OCI-LY1 (cell line): ENCODE data around the gene OSBPL5.

Experiments used
- H2AFZ ChIP-seq: fragments of 200-600 bp; sonication (generic), shearing (Covaris generic); 2 replicates; pipeline ENCODE4 v1.6.0; 2014; ENCODE audit warnings: antibody characterized with exemption, mild to moderate bottlenecking, low read length
- H3F3A ChIP-seq: fragments of 200-600 bp; sonication (generic), shearing (Covaris generic); 2 replicates; pipeline ENCODE4 v1.6.0; 2014; ENCODE audit warnings: mild to moderate bottlenecking, antibody characterized with exemption, low read length, moderate library complexity; ENCODE audit not compliant: insufficient read depth
- H3K27ac ChIP-seq: fragments of 200-600 bp; sonication (generic); 2 replicates; pipeline ENCODE4 v1.5.1; 2014; ENCODE audit warnings: low read length, mixed run types, mild to moderate bottlenecking, low read depth; ENCODE audit not compliant: poor library complexity, severe bottlenecking
- H3K27me3 ChIP-seq: fragments of 200-600 bp; sonication (generic); 2 replicates; pipeline ENCODE4 v1.6.0; 2014; ENCODE audit warnings: antibody characterized with exemption, mild to moderate bottlenecking, low read length, moderate library complexity; ENCODE audit not compliant: insufficient read depth
- H3K36me3 ChIP-seq: fragments of 200-600 bp; sonication (generic); 2 replicates; pipeline ENCODE4 v1.6.1; 2014; ENCODE audit warnings: mild to moderate bottlenecking, antibody characterized with exemption, low read length, moderate library complexity, mixed read lengths; ENCODE audit not compliant: insufficient read depth
- H3K4me1 ChIP-seq: fragments of 200-600 bp; sonication (generic); 2 replicates; pipeline ENCODE4 v1.5.1; 2014; ENCODE audit warnings: mild to moderate bottlenecking, low read length, moderate library complexity; ENCODE audit not compliant: insufficient read depth, severe bottlenecking
- H3K4me2 ChIP-seq: fragments of 200-600 bp; sonication (generic), shearing (Covaris generic); 2 replicates; pipeline ENCODE4 v1.6.1; 2014; ENCODE audit warnings: low read length
- H3K4me3 ChIP-seq: fragments of 200-600 bp; sonication (generic); 2 replicates; pipeline ENCODE4 v1.5.1; 2014; ENCODE audit warnings: low read length, low read depth, mild to moderate bottlenecking, mixed read lengths; ENCODE audit not compliant: poor library complexity, severe bottlenecking
- H3K79me2 ChIP-seq: fragments of 200-600 bp; shearing (Covaris generic); 2 replicates; pipeline ENCODE4 v1.6.1; 2016; ENCODE audit warnings: mixed run types, low read length, mixed read lengths; ENCODE audit not compliant: insufficient read depth
- H3K9ac ChIP-seq: fragments of 200-600 bp; sonication (generic), shearing (Covaris generic); 2 replicates; pipeline ENCODE4 v1.6.1; 2014; ENCODE audit warnings: mild to moderate bottlenecking, low read length, mixed read lengths
- H3K9me2 ChIP-seq: fragments of 200-600 bp; sonication (generic), shearing (Covaris generic); 2 replicates; pipeline ENCODE4 v1.6.1; 2014; ENCODE audit warnings: low read depth, mild to moderate bottlenecking, low read length, mixed read lengths
- H3K9me3 ChIP-seq: fragments of 200-600 bp; shearing (Covaris generic); 2 replicates; pipeline ENCODE4 v1.6.1; 2014; ENCODE audit warnings: low read length, mixed read lengths
- H4K20me1 ChIP-seq: fragments of 200-600 bp; sonication (generic), shearing (Covaris generic); 2 replicates; pipeline ENCODE4 v1.6.0; 2016; ENCODE audit warnings: mild to moderate bottlenecking, low read length; ENCODE audit not compliant: insufficient read depth
- EZH2 ChIP-seq: fragments of 200-600 bp; sonication (generic), shearing (Covaris generic); IDR thresholded peaks from 2 replicates; pipeline ENCODE4 v1.8.0; 2017; ENCODE audit warnings: borderline replicate concordance, mixed run types, mild to moderate bottlenecking, antibody characterized with exemption, low read length, moderate library complexity, mixed read lengths
- TF ChIP-seq, protein P1 (sequence below): fragments of 200-600 bp; sonication (generic), shearing (Covaris generic); IDR thresholded peaks from 2 replicates; pipeline ENCODE4 v1.5.1; 2017; ENCODE audit warnings: mild to moderate bottlenecking, antibody characterized with exemption, low read length, moderate library complexity, mixed read lengths

Gene OSBPL5

DNA sequence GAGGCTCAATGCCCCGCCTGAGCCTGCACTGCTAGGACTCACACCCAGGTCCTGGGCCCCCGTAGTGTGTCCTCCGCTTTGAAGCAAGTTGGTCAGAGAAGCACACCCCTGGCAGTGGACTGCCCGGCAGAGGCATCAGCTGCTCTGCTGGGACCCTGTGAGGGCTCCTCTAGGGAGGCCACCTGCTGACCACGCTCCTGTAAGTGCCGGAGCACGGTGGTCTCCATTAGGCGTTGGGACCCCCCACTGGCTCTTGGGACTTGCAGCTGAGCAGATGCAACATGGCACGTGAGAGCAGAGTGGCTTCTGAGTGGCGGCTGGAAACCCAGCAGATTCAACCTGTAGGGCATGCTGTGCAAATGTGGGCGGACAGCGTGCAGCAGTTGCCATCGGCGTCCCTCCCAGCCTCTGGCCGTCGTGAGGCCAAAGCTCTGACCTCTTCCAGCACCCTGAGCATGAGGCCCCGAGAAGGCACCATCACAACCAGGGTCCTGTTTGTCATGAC lies 36.6 kb upstream of the OSBPL5 start:
- Histone ChIP-seq H3F3A (no peaks in the 10 kb centered on the region), H3K9me3 (no peaks in the 10 kb centered on the region), H3K9ac (no peak overlapping the region), H3K4me2 (no peak overlapping the region), H3K79me2 (no peaks in the 10 kb centered on the region), H3K4me3 (no peak overlapping the region), H3K27me3 (no peaks in the 10 kb centered on the region; the same call in 1 of the 2 replicates), H2AFZ (no peak overlapping the region), H3K27ac (no peak overlapping the region), H3K36me3 (no peaks in the 10 kb centered on the region), H4K20me1 (no peaks in the 10 kb centered on the region), H3K9me2 (no peaks in the 10 kb centered on the region), H3K4me1 (no peaks in the 10 kb centered on the region)
- TF ChIP-seq, protein P1, sequence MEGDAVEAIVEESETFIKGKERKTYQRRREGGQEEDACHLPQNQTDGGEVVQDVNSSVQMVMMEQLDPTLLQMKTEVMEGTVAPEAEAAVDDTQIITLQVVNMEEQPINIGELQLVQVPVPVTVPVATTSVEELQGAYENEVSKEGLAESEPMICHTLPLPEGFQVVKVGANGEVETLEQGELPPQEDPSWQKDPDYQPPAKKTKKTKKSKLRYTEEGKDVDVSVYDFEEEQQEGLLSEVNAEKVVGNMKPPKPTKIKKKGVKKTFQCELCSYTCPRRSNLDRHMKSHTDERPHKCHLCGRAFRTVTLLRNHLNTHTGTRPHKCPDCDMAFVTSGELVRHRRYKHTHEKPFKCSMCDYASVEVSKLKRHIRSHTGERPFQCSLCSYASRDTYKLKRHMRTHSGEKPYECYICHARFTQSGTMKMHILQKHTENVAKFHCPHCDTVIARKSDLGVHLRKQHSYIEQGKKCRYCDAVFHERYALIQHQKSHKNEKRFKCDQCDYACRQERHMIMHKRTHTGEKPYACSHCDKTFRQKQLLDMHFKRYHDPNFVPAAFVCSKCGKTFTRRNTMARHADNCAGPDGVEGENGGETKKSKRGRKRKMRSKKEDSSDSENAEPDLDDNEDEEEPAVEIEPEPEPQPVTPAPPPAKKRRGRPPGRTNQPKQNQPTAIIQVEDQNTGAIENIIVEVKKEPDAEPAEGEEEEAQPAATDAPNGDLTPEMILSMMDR = no peak
- TF ChIP-seq EZH2 = no peak

DNA sequence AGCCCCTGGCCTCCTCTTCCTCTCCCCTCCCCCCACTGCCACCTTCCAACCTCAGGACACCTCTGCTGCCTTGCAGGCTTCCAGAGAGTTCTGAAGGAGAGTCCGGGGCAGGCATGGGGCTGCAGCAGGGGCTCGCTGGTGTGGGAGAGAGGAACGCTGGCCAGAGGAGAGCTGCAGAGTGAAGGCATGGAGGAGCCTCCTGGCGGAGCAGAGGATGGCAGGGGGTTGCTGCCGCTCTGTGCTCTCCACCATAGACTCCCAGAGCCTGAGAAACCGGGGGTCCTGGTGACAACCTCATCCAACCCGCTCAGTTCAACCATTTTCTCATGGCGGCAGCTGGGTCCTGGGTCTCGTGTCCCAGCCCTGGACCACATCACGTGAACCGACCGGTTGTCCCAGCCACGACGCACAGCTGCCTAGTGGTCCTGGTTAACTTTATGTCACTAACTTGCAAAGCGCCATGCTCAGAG lies 36.0 kb upstream of the OSBPL5 start:
- Histone ChIP-seq H4K20me1 (no peaks in the 10 kb centered on the region), H3K9ac (no peak overlapping the region), H3K79me2 (no peaks in the 10 kb centered on the region), H3K36me3 (no peaks in the 10 kb centered on the region), H2AFZ (no peak overlapping the region), H3K4me3 (no peak overlapping the region), H3K27me3 (no peaks in the 10 kb centered on the region), H3K27ac (no peak overlapping the region), H3K9me3 (no peaks in the 10 kb centered on the region), H3F3A (no peaks in the 10 kb centered on the region), H3K4me2 (no peak overlapping the region), H3K4me1 (no peaks in the 10 kb centered on the region), H3K9me2 (no peaks in the 10 kb centered on the region)
- TF ChIP-seq, protein P1 = no peak
- TF ChIP-seq EZH2 = no peak

GRCh38 chr11:3200388-3201111 lies 35.4 kb upstream of the OSBPL5 start:
- no peak overlapping the region for H3K4me3 ChIP-seq
- no peaks in the 10 kb centered on the region for H3K4me1 ChIP-seq
- no peak overlapping the region for H3K27ac ChIP-seq
- no peak overlapping the region for H3K4me2 ChIP-seq
- H3K9ac ChIP-seq = no peak overlapping the region
- no peaks in the 10 kb centered on the region for H3K79me2 ChIP-seq
- H4K20me1 ChIP-seq = no peaks in the 10 kb centered on the region
- no peak for TF ChIP-seq EZH2
- TF ChIP-seq, protein P1 = no peak
- H3K36me3 ChIP-seq = no peaks in the 10 kb centered on the region
- no peaks in the 10 kb centered on the region for H3K27me3 ChIP-seq
- no peaks in the 10 kb centered on the region for H3F3A ChIP-seq
- no peak overlapping the region for H2AFZ ChIP-seq
- no peaks in the 10 kb centered on the region for H3K9me3 ChIP-seq
- no peaks in the 10 kb centered on the region for H3K9me2 ChIP-seq
